GM12872 (cell line): ENCODE data around the gene LRRC8D.

ENCODE experiments used
- TF ChIP-seq, protein P1 (sequence below): IDR thresholded peaks from 3 replicates; pipeline ENCODE4 v1.5.1; 2011; ENCODE audit warnings: low read depth, mild to moderate bottlenecking, low read length, moderate library complexity; ENCODE audit not compliant: insufficient read depth

Gene LRRC8D

DNA sequence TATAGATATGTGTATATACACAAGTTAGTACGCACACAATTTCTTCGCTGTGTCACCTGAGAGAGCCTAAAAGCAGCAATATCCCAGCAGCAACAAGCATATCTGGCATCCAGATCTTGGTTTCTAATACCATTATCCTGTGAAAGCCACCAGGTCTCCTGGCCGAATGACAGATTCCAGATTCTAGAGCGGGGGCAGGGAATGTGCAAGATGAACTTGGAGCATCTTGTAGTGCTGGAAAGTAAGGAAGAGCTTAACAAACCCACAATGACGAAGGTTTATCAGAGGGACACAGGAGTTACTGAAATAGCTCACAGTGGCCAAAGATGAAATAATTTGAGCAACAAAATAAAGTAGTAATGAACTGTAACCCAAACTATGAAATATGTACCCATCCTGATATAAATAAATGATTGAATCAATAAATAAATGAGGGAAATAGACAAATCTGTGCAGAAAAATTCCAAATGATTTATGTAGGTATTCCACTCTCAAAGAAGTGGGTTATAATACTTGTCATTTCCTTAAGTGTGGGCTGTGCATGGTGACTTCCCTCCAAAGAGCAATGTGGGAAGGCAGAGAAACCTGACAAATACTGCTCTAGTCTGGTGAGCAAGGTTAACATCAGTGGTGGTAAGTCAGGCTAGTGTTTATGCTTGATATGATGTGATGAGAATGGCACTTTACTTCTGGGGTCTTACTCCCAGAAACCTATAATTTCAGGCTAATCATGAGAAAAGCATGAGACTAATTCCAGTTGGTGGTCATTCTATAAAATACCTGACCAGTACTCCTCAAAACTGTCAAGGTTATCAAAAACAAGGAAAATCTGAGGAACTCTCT, 67.9 kb downstream of the LRRC8D start:
- TF ChIP-seq, protein P1, sequence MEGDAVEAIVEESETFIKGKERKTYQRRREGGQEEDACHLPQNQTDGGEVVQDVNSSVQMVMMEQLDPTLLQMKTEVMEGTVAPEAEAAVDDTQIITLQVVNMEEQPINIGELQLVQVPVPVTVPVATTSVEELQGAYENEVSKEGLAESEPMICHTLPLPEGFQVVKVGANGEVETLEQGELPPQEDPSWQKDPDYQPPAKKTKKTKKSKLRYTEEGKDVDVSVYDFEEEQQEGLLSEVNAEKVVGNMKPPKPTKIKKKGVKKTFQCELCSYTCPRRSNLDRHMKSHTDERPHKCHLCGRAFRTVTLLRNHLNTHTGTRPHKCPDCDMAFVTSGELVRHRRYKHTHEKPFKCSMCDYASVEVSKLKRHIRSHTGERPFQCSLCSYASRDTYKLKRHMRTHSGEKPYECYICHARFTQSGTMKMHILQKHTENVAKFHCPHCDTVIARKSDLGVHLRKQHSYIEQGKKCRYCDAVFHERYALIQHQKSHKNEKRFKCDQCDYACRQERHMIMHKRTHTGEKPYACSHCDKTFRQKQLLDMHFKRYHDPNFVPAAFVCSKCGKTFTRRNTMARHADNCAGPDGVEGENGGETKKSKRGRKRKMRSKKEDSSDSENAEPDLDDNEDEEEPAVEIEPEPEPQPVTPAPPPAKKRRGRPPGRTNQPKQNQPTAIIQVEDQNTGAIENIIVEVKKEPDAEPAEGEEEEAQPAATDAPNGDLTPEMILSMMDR: no peak

DNA sequence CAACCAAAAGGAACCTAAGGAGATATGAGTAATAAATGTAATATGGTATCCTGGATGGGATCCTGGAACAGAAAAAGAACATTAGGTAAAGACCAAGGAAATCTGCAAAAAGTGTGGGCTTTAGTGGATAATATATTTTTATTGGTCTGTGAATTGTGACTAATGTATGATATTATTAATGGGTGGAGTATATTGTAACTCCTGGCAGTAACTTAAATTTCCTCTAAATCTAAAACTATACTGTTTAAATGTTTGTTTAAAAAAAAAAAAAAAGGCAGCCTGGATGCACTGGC, 68.4 kb downstream of the LRRC8D start:
- TF ChIP-seq, protein P1: no peak

DNA sequence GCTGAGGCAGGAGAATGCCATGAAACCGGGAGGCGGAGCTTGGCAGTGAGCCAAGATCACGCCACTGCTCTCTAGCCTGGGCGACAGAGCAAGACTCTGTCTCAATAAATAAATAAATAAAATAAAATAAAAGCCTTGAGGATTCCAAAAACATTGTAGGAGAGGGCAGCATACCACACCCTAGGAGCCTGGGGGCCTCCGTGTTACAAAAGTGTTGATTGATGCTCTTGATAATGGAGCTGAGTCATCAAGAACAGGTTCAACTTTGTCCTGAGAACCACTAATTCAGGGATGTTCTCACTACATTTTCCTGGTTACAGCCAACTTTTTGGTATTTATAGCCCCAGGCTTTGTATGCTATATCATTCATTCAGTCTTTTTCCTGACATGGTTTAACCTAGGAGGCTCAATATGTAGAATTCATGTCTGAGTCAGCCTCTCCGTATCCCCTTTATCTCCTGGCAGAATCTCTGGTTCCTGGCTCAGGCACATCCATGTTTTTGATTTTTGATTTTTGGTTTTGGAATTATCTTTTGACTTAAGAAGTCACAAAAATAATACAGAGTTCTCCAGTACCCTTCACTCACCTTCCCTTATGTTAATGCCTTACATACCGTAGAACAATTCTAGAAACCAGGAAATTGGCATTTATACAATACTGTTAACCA, 69.4 kb downstream of the LRRC8D start:
- TF ChIP-seq, protein P1: no peak

DNA sequence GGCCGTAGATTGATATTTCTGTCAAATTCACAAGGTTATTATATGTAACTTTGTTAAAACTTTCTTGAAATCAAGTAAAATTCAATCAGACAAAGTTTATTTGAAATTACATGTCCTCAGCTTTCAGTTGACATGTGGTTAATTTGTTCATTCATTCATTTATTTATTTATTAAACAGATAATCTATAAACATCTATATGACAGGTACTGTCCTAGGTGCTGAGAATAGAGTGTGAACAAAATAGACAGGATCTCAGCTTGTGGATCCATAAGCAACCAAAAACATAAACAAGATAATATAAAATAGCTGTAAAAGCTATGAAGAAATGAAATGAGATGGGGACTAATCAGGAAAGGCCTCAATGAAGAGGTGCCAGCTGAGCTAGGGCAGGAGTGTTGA, 72.0 kb downstream of the LRRC8D start:
- TF ChIP-seq, protein P1: no peak

DNA sequence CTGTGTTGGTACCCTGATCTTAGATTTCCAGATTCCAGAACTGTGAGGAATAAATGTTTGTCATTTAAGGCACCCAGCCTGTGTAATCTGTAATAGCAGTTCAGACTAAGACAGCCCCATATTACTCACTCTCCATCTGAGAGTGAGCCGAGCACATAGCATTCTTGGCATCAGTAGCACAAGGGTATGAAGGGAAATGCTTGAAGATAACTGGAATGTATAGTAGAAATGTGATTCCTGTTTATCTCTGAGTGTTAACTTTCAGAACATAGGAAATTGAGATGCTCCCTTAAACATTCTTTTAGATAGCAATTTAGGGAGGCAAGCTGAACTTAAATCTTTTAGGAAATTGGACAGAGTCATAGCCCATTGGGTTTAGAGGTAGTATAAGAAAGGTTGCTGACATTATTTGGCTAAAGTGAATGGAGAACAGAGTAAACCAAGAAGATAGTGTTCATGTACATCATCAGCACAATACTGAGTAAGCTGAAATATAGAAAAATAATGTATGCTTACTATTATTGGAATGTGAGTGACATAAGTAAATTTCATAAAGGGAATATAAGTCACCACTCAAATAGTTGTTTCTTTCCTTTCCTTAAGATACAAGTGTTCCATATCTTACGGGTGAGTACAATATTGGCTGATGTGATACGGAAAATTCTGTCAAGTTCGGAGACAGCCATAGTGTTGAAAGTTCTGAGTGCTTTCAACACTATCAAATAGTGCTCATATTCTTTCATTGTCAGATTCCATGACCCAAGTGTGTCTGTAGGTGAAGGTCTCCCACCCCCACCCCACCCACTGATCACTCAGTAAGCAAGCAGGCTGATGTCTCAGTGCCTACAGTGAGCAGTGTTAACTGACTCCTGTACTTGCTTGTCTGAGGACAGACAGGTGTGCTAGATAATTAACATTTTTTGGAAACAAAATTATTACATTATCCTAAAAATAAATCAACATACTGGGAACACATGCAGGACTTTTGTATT, 73.7 kb downstream of the LRRC8D start:
- TF ChIP-seq, protein P1: no peak

DNA sequence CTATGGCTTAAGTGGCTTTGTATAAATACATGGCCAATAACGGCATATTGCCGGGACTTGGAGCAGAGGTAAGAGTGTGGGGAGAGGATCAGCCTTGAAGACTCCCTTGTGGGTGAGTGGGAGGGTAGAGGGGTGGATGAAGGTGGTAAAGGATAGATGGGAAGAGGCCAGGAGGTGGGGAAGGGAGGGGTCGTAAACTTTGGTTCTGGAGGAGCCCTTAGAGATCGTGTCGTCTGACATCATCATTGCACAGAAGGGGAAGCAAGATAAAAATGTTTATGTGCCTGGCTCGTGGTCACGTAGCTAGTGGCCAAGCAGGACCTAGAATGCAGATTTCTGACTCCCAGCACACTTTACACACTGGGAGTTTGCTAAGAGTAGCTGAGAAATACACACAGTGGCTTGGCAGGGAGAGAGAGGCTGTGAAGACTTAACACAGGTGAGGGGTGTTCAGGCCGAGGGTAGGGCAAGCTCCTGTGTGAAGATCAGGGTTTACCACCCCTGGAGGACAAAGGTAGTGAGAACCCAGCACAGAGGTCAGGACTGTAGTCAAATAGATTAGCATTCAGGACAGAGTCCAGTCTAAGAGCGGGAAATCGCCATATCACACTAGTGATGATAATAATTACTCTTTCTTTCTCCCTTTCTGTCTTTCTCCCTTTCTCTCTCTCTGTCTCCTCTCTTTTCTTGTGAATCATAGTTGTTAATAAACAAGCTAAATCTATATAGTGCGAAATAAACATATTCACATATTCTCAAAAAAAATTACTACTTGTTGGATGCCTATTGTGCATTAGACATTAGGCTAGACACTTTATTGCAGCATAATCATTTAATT, 75.5 kb downstream of the LRRC8D start:
- TF ChIP-seq, protein P1: no peak
